Frontal cortex (tissue), 4 donors: ENCODE results near the gene PDGFD. TPM values are rescaled to one million over a fixed set of nuclear protein-coding genes. Genes with fewer than 3 reads are reported as not detected.

Experiments
- DNase-seq, 2 donors: peaks; one replicate each; pipeline ENCODE4 v3.0.0; 2012; ENCODE audit warnings: low spot score in 2 of 2
- FAIRE-seq: peaks from 2 replicates; lab custom pipeline; 2012; peaks lifted over from hg19 to GRCh38; lab: Jason Lieb, UNC
- total RNA-seq: library from RNA; depleted of rRNA; stranded (reverse); fragments of >200 nt; gene quantifications from one replicate; pipeline ENCODE4 v1.2.3, GENCODE V29; 2014
- donor health status: control.
- donor health status: control.
- donor health status: control.

The PDGFD gene
- total RNA-seq, 1 donor from 2014 or later = 7.3 TPM

GRCh38 chr11:104015649-104016415 is 148.1 kb downstream of the PDGFD start:
- FAIRE-seq (no peak), DNase-seq (no peak)

GRCh38 chr11:104011044-104011443 is 152.9 kb downstream of the PDGFD start:
- DNase-seq (no peak), FAIRE-seq (no peak)

- DNase-seq = no peak
- FAIRE-seq = no peak
Observed at GRCh38 chr11:104009744-104010143, 154.2 kb downstream of the PDGFD start.

GRCh38 chr11:104005234-104005855 is 158.6 kb downstream of the PDGFD start:
- DNase-seq (no peak), FAIRE-seq (no peak)

- DNase-seq = no peak
Observed at GRCh38 chr11:104003491-104003890, 160.5 kb downstream of the PDGFD start.

GRCh38 chr11:104001561-104002056 is 162.3 kb downstream of the PDGFD start:
- FAIRE-seq = no peak
- no peak for DNase-seq

More at GRCh38 chr11:104003491-104003890, 160.5 kb downstream of the PDGFD start:
- FAIRE-seq = no peak

GRCh38 chr11:104000798-104001197 is 163.1 kb downstream of the PDGFD start:
- FAIRE-seq (no peak), DNase-seq (no peak)

- DNase-seq (no peak), FAIRE-seq (no peak)
Observed at GRCh38 chr11:103998826-103999508, 165.0 kb downstream of the PDGFD start.

- DNase-seq (no peak), FAIRE-seq (no peak)
Observed at GRCh38 chr11:103997082-103997481, 166.9 kb downstream of the PDGFD start.

- no peak for DNase-seq
- FAIRE-seq = no peak
Observed at GRCh38 chr11:103995896-103996295, 168.1 kb downstream of the PDGFD start.

- FAIRE-seq (no peak), DNase-seq (no peak)
Observed at GRCh38 chr11:103994518-103994917, 169.4 kb downstream of the PDGFD start.

- FAIRE-seq (no peak), DNase-seq (no peak)
Observed at GRCh38 chr11:103994094-103994493, 169.9 kb downstream of the PDGFD start.

- FAIRE-seq (no peak), DNase-seq (no peak)
Observed at GRCh38 chr11:103993507-103993906, 170.4 kb downstream of the PDGFD start.

GRCh38 chr11:103988595-103988969 is 175.4 kb downstream of the PDGFD start:
- DNase-seq = no peak
- FAIRE-seq = no peak

- FAIRE-seq (no peak), DNase-seq (no peak)
Observed at GRCh38 chr11:103987629-103988594, 176.0 kb downstream of the PDGFD start.

- DNase-seq (no peak), FAIRE-seq (peak; percentile 100)
Observed at GRCh38 chr11:103985041-103985440, 178.9 kb downstream of the PDGFD start.

GRCh38 chr11:103980108-103980507 is 183.8 kb downstream of the PDGFD start:
- FAIRE-seq (no peak), DNase-seq (no peak)

GRCh38 chr11:103978616-103979595 is 185.0 kb downstream of the PDGFD start:
- FAIRE-seq = no peak

GRCh38 chr11:103972013-103972412 is 191.9 kb downstream of the PDGFD start:
- DNase-seq (no peak), FAIRE-seq (no peak)

More at GRCh38 chr11:103978616-103979595, 185.0 kb downstream of the PDGFD start:
- no peak for DNase-seq
